Suprapubic skin (tissue), 4 donors: Measurements from ENCODE around the gene HMOX2. TPM values are rescaled to one million over a fixed set of nuclear protein-coding genes. Genes with fewer than 3 reads are reported as not detected.
A peak's percentile ranks its signal among the peaks of the same experiment; 100 is the strongest.

Source experiments
- DNase-seq, 2 donors: peaks; one replicate each; pipeline ENCODE4 v3.0.0-alpha.2; 2019; ENCODE audit warnings: low spot score in 2 of 2
- H3K27ac ChIP-seq: fragments of 200-600 bp; sonication (generic); one replicate; pipeline ENCODE4 v1.5.1; 2019
- H3K27me3 ChIP-seq: fragments of 200-600 bp; sonication (generic); one replicate; pipeline ENCODE4 v1.5.1; 2019
- H3K36me3 ChIP-seq: fragments of 200-600 bp; sonication (generic); one replicate; pipeline ENCODE4 v1.5.1; 2019
- H3K4me1 ChIP-seq: fragments of 200-600 bp; sonication (generic); one replicate; pipeline ENCODE4 v1.5.1; 2019
- H3K4me3 ChIP-seq: fragments of 200-600 bp; sonication (generic); one replicate; pipeline ENCODE4 v1.5.1; 2019; ENCODE audit warnings: mild to moderate bottlenecking
- H3K9me3 ChIP-seq: fragments of 200-600 bp; sonication (generic); one replicate; pipeline ENCODE4 v1.5.1; 2019
- EP300 ChIP-seq: sonication (generic); formaldehyde crosslinking; IDR thresholded peaks from one replicate; pipeline ENCODE4 v1.6.1; 2017; ENCODE audit warnings: antibody characterized with exemption
- POLR2A ChIP-seq, 2 donors: fragments of 450-650 bp; IDR thresholded peaks; one replicate each; pipeline ENCODE4 v1.6.1; 2017; ENCODE audit warnings: antibody characterized with exemption in 2 of 2, mild to moderate bottlenecking in 2 of 2, moderate library complexity in 2 of 2
- POLR2AphosphoS5 ChIP-seq, 3 donors: sonication (generic); formaldehyde crosslinking; IDR thresholded peaks; one replicate each; pipeline ENCODE4 v1.6.1; 2017; ENCODE audit warnings: antibody characterized with exemption in 3 of 3
- WGBS: methylation state at CpG from one replicate; pipeline ENCODE4 v1.1.5; 2018; 5-methylcytosine and 5-hydroxymethylcytosine counted together
- total RNA-seq, 4 donors: library from RNA; depleted of rRNA; stranded (reverse); fragments of >200 nt; gene quantifications; one replicate each; pipeline ENCODE4 v1.1.0, GENCODE V29; 2016
- TF ChIP-seq, protein P1 (sequence below), 2 donors: fragments of 200-600 bp in 1 of 2; fragments of 450-650 bp in 1 of 2; sonication (generic) in 1 of 2; IDR thresholded peaks; one replicate each; pipeline ENCODE4 v1.5.1; 2016 to 2019; ENCODE audit warnings: antibody characterized with exemption in 2 of 2, mild to moderate bottlenecking in 1 of 2, moderate library complexity in 1 of 2

Gene HMOX2
- total RNA-seq, 4 donors from 2014 or later = 43.6 to 64.3 (median 52.7) TPM

DNA sequence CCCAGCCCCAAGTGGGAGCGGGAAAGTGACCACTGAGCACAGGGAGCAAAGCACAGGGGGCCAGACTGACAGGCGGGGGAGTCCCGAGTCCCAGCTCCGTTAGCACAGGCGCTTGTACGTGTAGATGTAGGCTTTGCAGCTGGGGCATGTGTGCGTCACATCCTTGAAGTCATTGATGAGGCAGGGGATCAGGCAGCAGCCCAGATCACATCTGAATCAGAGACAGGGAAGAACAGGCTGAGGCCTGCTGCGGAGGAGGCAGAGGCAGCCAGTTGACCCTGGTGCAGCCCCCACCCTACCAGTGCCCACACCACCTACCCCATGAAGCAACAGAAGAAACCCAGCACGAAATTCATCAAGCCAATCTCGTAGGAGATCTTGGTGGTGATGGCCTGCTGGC, 36.3 kb downstream of the HMOX2 start:
- Histone ChIP-seq H3K36me3 (peaks cover 56% of the 10 kb centered on the region), H3K4me3 (no peak overlapping the region), H3K27ac (no peak overlapping the region), H3K27me3 (no peaks in the 10 kb centered on the region), H3K9me3 (no peaks in the 10 kb centered on the region), H3K4me1 (peaks cover 53% of the 10 kb centered on the region)
- TF ChIP-seq POLR2A (IDR thresholded peaks at IDR 0.05) = no peak
- TF ChIP-seq, protein P1, sequence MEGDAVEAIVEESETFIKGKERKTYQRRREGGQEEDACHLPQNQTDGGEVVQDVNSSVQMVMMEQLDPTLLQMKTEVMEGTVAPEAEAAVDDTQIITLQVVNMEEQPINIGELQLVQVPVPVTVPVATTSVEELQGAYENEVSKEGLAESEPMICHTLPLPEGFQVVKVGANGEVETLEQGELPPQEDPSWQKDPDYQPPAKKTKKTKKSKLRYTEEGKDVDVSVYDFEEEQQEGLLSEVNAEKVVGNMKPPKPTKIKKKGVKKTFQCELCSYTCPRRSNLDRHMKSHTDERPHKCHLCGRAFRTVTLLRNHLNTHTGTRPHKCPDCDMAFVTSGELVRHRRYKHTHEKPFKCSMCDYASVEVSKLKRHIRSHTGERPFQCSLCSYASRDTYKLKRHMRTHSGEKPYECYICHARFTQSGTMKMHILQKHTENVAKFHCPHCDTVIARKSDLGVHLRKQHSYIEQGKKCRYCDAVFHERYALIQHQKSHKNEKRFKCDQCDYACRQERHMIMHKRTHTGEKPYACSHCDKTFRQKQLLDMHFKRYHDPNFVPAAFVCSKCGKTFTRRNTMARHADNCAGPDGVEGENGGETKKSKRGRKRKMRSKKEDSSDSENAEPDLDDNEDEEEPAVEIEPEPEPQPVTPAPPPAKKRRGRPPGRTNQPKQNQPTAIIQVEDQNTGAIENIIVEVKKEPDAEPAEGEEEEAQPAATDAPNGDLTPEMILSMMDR (IDR thresholded peaks at IDR 0.05) = no peak
- no peak for TF ChIP-seq POLR2AphosphoS5 (IDR thresholded peaks at IDR 0.05)
- TF ChIP-seq EP300 = no peak
- WGBS = 85% methylated on average over 10 of the region's 10 CpGs
- no peak for DNase-seq

DNA sequence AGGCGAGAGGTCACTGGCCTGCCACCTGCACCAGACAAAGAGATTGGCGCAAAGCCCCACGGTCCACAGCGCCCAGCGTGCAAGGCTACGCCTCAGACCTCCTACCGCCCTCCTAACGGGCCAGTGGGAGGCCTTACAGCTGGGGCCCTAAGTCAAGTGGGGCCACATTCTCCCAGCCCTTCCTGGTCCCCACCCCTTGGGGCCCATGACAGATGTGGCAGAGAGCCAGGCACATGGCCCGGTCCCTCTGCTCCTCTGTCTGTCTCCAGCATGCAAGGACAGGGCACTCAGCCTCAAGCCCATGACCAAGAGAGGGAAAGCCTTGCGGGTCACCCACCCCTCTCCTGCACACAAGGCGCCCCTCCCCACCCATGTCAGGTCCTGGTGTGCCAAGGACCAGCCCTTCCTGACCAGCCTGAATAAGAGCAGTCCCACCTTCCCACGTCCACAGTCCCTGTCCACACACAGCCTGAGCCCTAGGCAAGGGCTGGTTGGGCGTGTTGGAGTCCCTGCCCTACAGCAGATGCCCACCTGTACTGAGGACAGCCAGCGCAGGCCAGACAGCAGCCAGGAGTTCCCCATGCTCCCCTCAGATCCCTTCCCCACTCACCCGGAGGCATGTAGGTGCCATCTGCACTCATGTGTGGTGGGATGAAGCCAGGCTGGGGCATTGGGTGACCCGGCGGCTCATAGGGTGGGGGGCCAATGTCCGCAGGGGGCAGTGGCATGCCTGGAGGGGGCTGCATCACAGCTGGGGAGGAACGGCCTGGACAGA, 37.1 kb downstream of the HMOX2 start:
- Histone ChIP-seq H3K27me3 (no peaks in the 10 kb centered on the region), H3K4me1 (peaks cover 53% of the 10 kb centered on the region), H3K27ac (no peak overlapping the region), H3K36me3 (peaks cover 48% of the 10 kb centered on the region), H3K9me3 (no peaks in the 10 kb centered on the region), H3K4me3 (no peak overlapping the region)
- DNase-seq = no peak
- TF ChIP-seq POLR2AphosphoS5 (IDR thresholded peaks at IDR 0.05) (no peak), POLR2A (IDR thresholded peaks at IDR 0.05) (no peak), EP300 (no peak)
- TF ChIP-seq, protein P1 (IDR thresholded peaks at IDR 0.05) = no peak
- WGBS = 100% methylated on average over 2 of the region's 19 CpGs

DNA sequence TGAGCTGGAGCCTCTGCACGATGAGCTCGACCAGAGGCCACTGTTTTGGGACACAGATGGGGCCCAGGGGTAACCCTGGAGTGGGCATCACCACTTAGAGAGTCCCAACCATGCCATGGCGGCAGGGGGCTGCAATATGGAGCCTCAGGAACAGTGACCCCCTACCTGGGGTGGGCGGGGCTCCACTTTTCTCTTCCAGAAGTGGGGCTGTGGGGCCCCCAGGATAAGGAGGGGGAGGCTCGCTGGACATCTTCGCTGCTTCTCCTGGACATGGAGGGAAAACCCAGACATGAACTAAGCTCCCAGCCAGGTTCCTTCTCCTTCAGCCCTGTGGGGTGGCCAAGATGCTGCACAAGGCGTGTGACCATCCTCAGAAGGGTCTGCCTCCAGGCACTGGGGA, 37.7 kb downstream of the HMOX2 start:
- Histone ChIP-seq H3K4me3 (no peak overlapping the region), H3K27me3 (no peaks in the 10 kb centered on the region), H3K9me3 (no peaks in the 10 kb centered on the region), H3K27ac (peak overlapping the region; percentile 51), H3K4me1 (peaks cover 53% of the 10 kb centered on the region), H3K36me3 (peaks cover 42% of the 10 kb centered on the region)
- WGBS = 83% methylated on average over 1 of the region's 7 CpGs
- TF ChIP-seq EP300 = no peak
- TF ChIP-seq POLR2AphosphoS5 (IDR thresholded peaks at IDR 0.05) = no peak
- no peak for TF ChIP-seq POLR2A (IDR thresholded peaks at IDR 0.05)
- TF ChIP-seq, protein P1 (IDR thresholded peaks at IDR 0.05) = no peak
- DNase-seq = no peak

DNA sequence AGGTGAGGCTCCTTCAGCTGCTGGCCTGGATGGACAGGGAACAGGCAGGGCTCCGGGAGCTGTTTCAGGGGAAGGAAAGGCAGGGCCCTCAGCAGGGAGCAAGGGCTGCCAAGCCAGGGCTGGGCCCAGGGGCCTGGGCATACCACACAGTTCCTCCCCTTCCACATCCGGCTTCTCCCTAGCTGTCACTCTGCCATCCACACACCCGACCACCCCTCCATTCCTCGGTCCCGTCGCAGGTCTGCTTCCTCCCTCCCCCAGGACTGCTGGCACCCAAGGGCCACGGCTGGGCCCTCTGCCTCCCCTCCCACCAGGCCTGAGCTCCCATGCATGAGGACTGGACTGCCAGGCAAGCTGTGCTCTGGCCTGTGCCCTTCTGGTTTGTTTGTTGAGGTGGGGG, 38.4 kb downstream of the HMOX2 start:
- no peak for TF ChIP-seq EP300
- TF ChIP-seq POLR2A (IDR thresholded peaks at IDR 0.05) = no peak
- TF ChIP-seq, protein P1 (IDR thresholded peaks at IDR 0.05) = no peak
- TF ChIP-seq POLR2AphosphoS5 (IDR thresholded peaks at IDR 0.05) = no peak
- no peak overlapping the region for H3K4me3 ChIP-seq
- no peaks in the 10 kb centered on the region for H3K27me3 ChIP-seq
- 36% methylated on average over 7 of the region's 7 CpGs for WGBS
- peaks cover 53% of the 10 kb centered on the region for H3K4me1 ChIP-seq
- H3K36me3 ChIP-seq = peaks cover 35% of the 10 kb centered on the region
- no peaks in the 10 kb centered on the region for H3K9me3 ChIP-seq
- H3K27ac ChIP-seq = peak overlapping the region; percentile 51
- DNase-seq = no peak

DNA sequence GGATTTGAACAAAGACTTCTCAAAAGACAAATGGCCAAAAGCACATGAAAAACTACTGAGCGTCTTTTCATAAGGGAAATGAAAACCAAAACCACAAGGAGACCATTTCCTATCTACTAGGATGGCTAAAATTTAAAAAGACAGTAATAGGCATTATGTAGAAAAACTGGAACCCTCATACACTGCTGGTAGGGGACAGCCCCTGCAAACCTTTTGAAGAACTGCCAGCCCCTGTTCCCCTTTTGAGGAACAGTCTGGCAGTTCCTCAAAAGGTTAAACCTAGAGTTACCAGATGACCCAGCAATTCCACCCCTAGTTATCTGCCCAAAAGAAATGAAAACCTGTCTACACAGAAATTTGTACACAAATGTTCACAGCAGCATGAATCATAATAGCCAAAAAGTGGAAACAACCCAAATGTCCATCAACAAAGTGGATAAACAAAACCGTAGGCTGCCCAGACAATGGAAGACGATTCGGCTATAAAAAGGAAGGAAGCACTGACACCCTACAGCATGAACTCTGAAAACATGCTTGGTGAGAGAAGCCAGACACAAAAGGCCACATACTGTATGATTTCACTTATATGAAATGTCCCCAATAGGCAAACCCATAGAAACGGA, 39.5 kb downstream of the HMOX2 start:
- Histone ChIP-seq H3K36me3 (peaks cover 26% of the 10 kb centered on the region), H3K4me1 (peaks cover 52% of the 10 kb centered on the region), H3K27ac (no peak overlapping the region), H3K9me3 (no peaks in the 10 kb centered on the region), H3K27me3 (no peaks in the 10 kb centered on the region), H3K4me3 (no peak overlapping the region)
- DNase-seq = no peak
- WGBS = 47% methylated on average over 5 of the region's 5 CpGs
- TF ChIP-seq POLR2A (IDR thresholded peaks at IDR 0.05) (no peak), EP300 (no peak), POLR2AphosphoS5 (IDR thresholded peaks at IDR 0.05) (no peak)
- TF ChIP-seq, protein P1 (IDR thresholded peaks at IDR 0.05) = no peak
